ENCODE measurements around the gene NADSYN1. TPM values are rescaled to one million over a fixed set of nuclear protein-coding genes. Genes with fewer than 3 reads are reported as not detected.

NADSYN1 gene
- total RNA-seq, 1 experiment from 2014 or later = 58.2 TPM

GRCh38 chr11:71502026-71502425, 49.0 kb downstream of the NADSYN1 start:
- no peaks in the 10 kb centered on the region for H4K20me1 ChIP-seq (ENCODE audit: insufficient read depth)
- TF ChIP-seq SP1 (IDR thresholded peaks at IDR 0.05; ENCODE audit: low read depth) (no peak), CEBPB (IDR thresholded peaks at IDR 0.05; ENCODE audit: low read depth) (no peak), EZH2phosphoT487 (IDR thresholded peaks at IDR 0.05; ENCODE audit: borderline replicate concordance) (no peak), YY1 (IDR thresholded peaks at IDR 0.05; ENCODE audit: extremely low read depth, insufficient replicate concordance, low read depth, low read length) (no peak), EZH2 (IDR thresholded peaks at IDR 0.05) (no peak)
- no peak for DNase-seq (ENCODE audit: low read depth, low spot score)
- no peaks in the 10 kb centered on the region for H3K79me2 ChIP-seq (ENCODE audit: insufficient read depth, low read length)
- no peak for ATAC-seq
- H3K36me3 ChIP-seq (ENCODE audit: control insufficient read depth in 1 of 2, insufficient read depth in 2 of 2, low read length in 2 of 2) = peaks cover 9 to 12% of the 10 kb centered on the region in 2 experiments; a peak in 1 of 4 replicates
- no peaks in the 10 kb centered on the region for H3K9me3 ChIP-seq (ENCODE audit: control insufficient read depth in 1 of 2, insufficient read depth in 1 of 2, low read depth in 1 of 2, low read length in 2 of 2)
- intact Hi-C loops (cut with micrococcal nuclease) = no loop called here
- POLR2A ChIA-PET = no interaction called here
- H2AFZ ChIP-seq (ENCODE audit: low read depth, low read length, poor library complexity, severe bottlenecking) = no peak overlapping the region
- no peak overlapping the region for H3K4me2 ChIP-seq (ENCODE audit: low read length)
- peaks cover 11 to 12% of the 10 kb centered on the region in 2 experiments; a peak in 3 of 4 replicates for H3K4me1 ChIP-seq (ENCODE audit: control insufficient read depth in 1 of 2, insufficient read depth in 2 of 2, low read length in 2 of 2)
- RAD21 ChIA-PET (ENCODE audit: low non-redundant PET in 1 of 2, low total read pairs in 2 of 2, uncharacterized antibody in 2 of 2, unreplicated experiment in 2 of 2) = no interaction called here
- no peak overlapping the region for H3K27ac ChIP-seq (ENCODE audit: low read depth, low read length)
- no peaks in the 10 kb centered on the region for H3K9me2 ChIP-seq (ENCODE audit: insufficient read depth)
- H3K4me3 ChIP-seq (replicated peaks in 1 of 2; ENCODE audit: low read depth in 1 of 2, low read length in 2 of 2) = no peak overlapping the region
- no peaks in the 10 kb centered on the region for H3K27me3 ChIP-seq (ENCODE audit: insufficient read depth, low read length)
- no peak overlapping the region for H3K9ac ChIP-seq (ENCODE audit: low read length)
- CTCF ChIA-PET = no interaction called here
- BruUV-seq (replicated peaks) = no TSS peak

GRCh38 chr11:71502871-71503435, 50.0 kb downstream of the NADSYN1 start:
- no peak overlapping the region for H3K4me2 ChIP-seq (ENCODE audit: low read length)
- CTCF ChIA-PET = no interaction called here
- no peaks in the 10 kb centered on the region for H3K27me3 ChIP-seq (ENCODE audit: insufficient read depth, low read length)
- peaks cover 11 to 12% of the 10 kb centered on the region in 2 experiments; a peak in 3 of 4 replicates for H3K4me1 ChIP-seq (ENCODE audit: control insufficient read depth in 1 of 2, insufficient read depth in 2 of 2, low read length in 2 of 2)
- no peak overlapping the region for H3K27ac ChIP-seq (ENCODE audit: low read depth, low read length)
- peaks cover 9 to 12% of the 10 kb centered on the region in 2 experiments; a peak in 1 of 4 replicates for H3K36me3 ChIP-seq (ENCODE audit: control insufficient read depth in 1 of 2, insufficient read depth in 2 of 2, low read length in 2 of 2)
- no peak overlapping the region for H3K9ac ChIP-seq (ENCODE audit: low read length)
- POLR2A ChIA-PET = no interaction called here
- intact Hi-C loops (cut with micrococcal nuclease) = no loop called here
- no peak for DNase-seq (ENCODE audit: low read depth, low spot score)
- RAD21 ChIA-PET (ENCODE audit: low non-redundant PET in 1 of 2, low total read pairs in 2 of 2, uncharacterized antibody in 2 of 2, unreplicated experiment in 2 of 2) = no interaction called here
- no peaks in the 10 kb centered on the region for H3K9me2 ChIP-seq (ENCODE audit: insufficient read depth)
- no peaks in the 10 kb centered on the region for H3K9me3 ChIP-seq (ENCODE audit: control insufficient read depth in 1 of 2, insufficient read depth in 1 of 2, low read depth in 1 of 2, low read length in 2 of 2)
- no peak overlapping the region for H2AFZ ChIP-seq (ENCODE audit: low read depth, low read length, poor library complexity, severe bottlenecking)
- ATAC-seq = no peak
- no peaks in the 10 kb centered on the region for H4K20me1 ChIP-seq (ENCODE audit: insufficient read depth)
- H3K4me3 ChIP-seq (replicated peaks in 1 of 2; ENCODE audit: low read depth in 1 of 2, low read length in 2 of 2) = no peak overlapping the region
- no peaks in the 10 kb centered on the region for H3K79me2 ChIP-seq (ENCODE audit: insufficient read depth, low read length)
- no TSS peak for BruUV-seq (replicated peaks)
- TF ChIP-seq YY1 (IDR thresholded peaks at IDR 0.05; ENCODE audit: extremely low read depth, insufficient replicate concordance, low read depth, low read length) (no peak), CTCF (IDR thresholded peaks at IDR 0.05 in 2 of 3, conservative IDR thresholded peaks at IDR 0.05 in 1 of 3; ENCODE audit: borderline replicate concordance in 1 of 3, insufficient read depth in 1 of 3, low read depth in 2 of 3, low read length in 2 of 3) (no peak), ATF3 (IDR thresholded peaks at IDR 0.05) (no peak), MAX (IDR thresholded peaks at IDR 0.05) (no peak), CBX3 (IDR thresholded peaks at IDR 0.05; ENCODE audit: low read depth) (no peak), ZFX (IDR thresholded peaks at IDR 0.05) (no peak), CEBPB (IDR thresholded peaks at IDR 0.05; ENCODE audit: low read depth) (no peak), EZH2 (IDR thresholded peaks at IDR 0.05) (no peak), JUND (IDR thresholded peaks at IDR 0.05) (no peak), ZBTB33 (IDR thresholded peaks at IDR 0.05; ENCODE audit: extremely low read depth, insufficient replicate concordance, low read length) (no peak), SRF (IDR thresholded peaks at IDR 0.05; ENCODE audit: low read depth) (no peak), POLR2A (IDR thresholded peaks at IDR 0.05; ENCODE audit: borderline replicate concordance, extremely low read depth, insufficient read depth, insufficient read length) (no peak), FOSL1 (IDR thresholded peaks at IDR 0.05; ENCODE audit: low read depth) (no peak), ZNF274 (IDR thresholded peaks at IDR 0.05; ENCODE audit: low read depth, low read length) (no peak), EZH2phosphoT487 (IDR thresholded peaks at IDR 0.05; ENCODE audit: borderline replicate concordance) (no peak)

Data from HCT116 (cell line).